Erythroblast (primary cell): Measurements from ENCODE around the gene ADCY5.

Source experiments
- DNase-seq, 2 experiments: peaks; one replicate each; lab custom pipeline; 2025; lab: John Stamatoyannopoulos, UW
- GATA1 ChIP-seq: IDR thresholded peaks from 2 replicates; pipeline ENCODE4 v1.6.1; 2011; ENCODE audit warnings: low read depth, mild to moderate bottlenecking, control low read depth, low read length, moderate library complexity
- POLR2A ChIP-seq: IDR thresholded peaks from 2 replicates; pipeline ENCODE4 v1.6.1; 2011; ENCODE audit warnings: mild to moderate bottlenecking, low read length

ADCY5 gene

GRCh38 chr3:123429362-123430125 is 19.3 kb downstream of the ADCY5 start:
- no peak for DNase-seq
- TF ChIP-seq GATA1, result no peak
- no peak for TF ChIP-seq POLR2A

DNA sequence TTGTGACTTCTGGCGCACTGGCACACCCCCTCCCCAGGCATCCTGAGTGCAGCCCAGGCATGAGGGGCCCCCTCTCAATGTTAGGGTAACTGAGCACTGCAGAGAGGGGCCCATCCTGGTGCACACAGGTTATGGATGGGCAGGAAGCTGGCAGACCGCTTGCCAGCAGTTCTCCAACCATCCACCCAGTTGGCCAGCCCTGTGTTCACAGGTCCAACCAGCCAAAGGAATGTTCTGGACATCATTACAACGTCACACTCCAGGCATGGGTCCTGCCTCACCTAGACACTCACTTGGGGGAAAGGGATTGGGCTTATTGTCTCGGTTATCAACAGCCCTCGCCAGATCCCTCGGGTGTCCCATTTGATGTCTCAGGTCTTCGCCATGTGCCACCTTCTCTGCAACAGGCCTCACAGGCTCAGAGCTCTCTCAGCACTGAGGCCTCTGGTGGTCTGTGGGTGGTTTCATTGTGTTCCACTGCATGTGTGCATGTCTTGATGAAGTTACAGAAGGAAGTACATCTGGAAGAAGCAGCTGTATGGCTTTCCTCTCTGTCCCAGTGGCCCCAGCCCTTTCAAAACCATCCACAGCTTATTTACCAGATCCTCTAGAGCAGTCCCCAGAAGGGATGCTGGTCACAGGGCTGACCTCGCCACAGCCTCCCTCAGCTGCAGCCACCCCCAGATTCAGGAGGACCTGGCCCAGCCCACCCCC is 23.7 kb downstream of the ADCY5 start:
- no peak for DNase-seq
- TF ChIP-seq POLR2A, result no peak

- no peak for TF ChIP-seq GATA1
- TF ChIP-seq POLR2A, result no peak
- no peak for DNase-seq
These were observed 24.4 kb downstream of the ADCY5 start for GRCh38 chr3:123424321-123424998.

DNA sequence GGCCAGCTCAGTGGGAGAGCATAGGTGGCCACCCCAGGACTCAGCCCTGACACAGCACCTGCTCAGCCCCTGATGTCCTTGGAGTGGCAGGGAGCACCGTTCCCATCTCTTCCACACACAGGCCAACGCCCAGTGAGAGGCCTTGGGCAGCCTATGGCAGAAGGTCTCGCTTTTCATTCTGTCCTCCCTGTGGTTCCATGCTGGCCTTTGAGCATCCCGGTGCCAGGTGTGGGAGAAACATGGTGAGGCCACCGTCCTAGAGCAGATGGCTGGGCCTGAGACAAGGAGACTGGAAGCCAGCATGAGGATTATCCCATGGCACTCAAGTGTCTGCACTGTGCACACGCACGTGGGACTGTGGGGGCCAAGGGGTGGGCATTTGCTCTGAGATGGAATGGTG is 25.1 kb downstream of the ADCY5 start:
- TF ChIP-seq GATA1 (no peak), POLR2A (no peak)
- DNase-seq, result no peak

DNA sequence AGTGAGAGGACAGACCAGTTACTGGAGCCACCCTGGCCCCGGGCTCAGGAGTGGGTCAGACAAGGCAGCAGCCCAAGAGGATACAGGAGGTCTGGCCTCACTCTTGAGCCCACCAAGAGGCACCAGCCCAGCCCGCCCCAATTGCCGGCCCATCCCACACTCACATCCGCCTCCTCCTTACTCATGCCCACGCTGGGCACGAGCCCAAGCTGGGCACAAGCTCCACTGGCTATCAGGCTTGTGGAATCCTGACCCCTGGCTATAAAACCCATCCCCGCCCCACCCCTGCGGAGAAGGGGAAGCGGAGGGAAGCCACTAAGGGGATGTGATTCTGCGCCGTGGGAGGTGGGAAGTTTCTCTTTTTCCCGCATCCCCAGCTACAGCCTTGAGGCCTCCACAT is 25.9 kb downstream of the ADCY5 start:
- DNase-seq, result no peak
- TF ChIP-seq GATA1 (no peak), POLR2A (no peak)

- no peak for TF ChIP-seq GATA1
- no peak for TF ChIP-seq POLR2A
- no peak for DNase-seq
These were observed 26.4 kb downstream of the ADCY5 start for GRCh38 chr3:123422457-123422856.

- no peak for TF ChIP-seq GATA1
- TF ChIP-seq POLR2A, result no peak
These were observed 27.3 kb downstream of the ADCY5 start for GRCh38 chr3:123421353-123422174.

DNA sequence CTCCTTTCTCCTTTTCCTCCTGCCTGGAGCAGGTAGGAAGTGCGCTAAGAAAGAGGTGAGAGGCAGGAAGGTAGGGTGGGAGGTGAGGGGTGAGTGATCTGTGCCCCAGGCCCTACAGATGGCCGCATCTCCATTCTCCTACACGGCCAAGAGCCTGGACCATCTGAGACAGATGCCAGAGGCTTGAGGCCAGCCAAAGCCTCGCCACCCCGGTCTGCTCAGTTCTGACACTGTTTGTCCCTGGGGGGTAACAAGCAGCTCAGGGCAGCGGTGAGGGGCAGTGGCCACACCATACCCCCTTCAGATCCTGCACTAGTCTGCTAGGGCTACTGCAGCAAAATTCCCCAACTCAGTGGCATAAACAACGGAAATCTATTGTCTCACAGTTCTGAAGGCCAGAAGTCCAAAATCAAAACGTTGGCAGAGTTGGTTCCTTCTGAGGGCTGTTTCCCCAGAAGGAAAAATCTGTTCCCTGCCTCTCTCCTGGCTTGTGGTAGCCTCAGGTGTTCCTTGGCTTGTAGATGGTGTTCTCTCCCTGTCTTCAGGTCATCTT is 28.4 kb downstream of the ADCY5 start:
- no peak for DNase-seq
- TF ChIP-seq POLR2A (no peak), GATA1 (no peak)

More at GRCh38 chr3:123421353-123422174, 27.3 kb downstream of the ADCY5 start:
- no peak for DNase-seq

DNA sequence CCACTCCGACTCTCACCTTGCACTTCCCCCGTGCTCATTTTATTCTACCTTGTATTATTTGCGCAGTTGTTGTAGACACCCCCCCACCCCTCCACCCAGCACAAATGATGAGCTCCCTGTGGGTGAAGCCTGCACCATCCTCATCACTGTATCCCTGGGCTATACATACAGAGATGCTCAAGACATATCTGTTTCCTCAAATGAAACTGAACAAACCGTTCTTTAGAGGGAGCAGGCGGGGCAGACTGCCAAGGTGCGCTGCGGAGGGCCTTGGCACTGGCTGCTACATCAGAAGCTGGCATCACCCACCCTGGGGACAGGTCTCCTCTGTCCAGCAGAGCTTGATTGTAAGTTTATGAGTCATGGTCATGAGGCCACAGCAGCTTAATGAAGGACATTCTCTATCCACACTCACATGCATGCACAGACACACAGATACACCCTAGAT is 29.0 kb downstream of the ADCY5 start:
- DNase-seq, result no peak
- TF ChIP-seq GATA1 (no peak), POLR2A (no peak)

GRCh38 chr3:123419181-123419849 is 29.6 kb downstream of the ADCY5 start:
- TF ChIP-seq POLR2A (no peak), GATA1 (no peak)
- no peak for DNase-seq

GRCh38 chr3:123416647-123417046 is 32.2 kb downstream of the ADCY5 start:
- DNase-seq, result no peak
- TF ChIP-seq GATA1 (no peak), POLR2A (no peak)

- TF ChIP-seq POLR2A (no peak), GATA1 (no peak)
- no peak for DNase-seq
These were observed 32.7 kb downstream of the ADCY5 start for GRCh38 chr3:123416173-123416572.
